Keratinocyte (primary cell): Measurements from ENCODE around the gene CCBE1. TPM values are rescaled to one million over a fixed set of nuclear protein-coding genes. Genes with fewer than 3 reads are reported as not detected.

Experiments
- DNase-seq: peaks from one replicate; pipeline ENCODE4 v3.0.0-alpha.2; 2011; ENCODE audit warnings: low read depth, missing footprints, low spot score
- FAIRE-seq: peaks from 2 replicates; lab custom pipeline; 2011; peaks lifted over from hg19 to GRCh38; lab: Jason Lieb, UNC
- H2AFZ ChIP-seq: 2 replicates; pipeline ENCODE4 v1.6.0; 2012; ENCODE audit warnings: low read length, control low read depth, inconsistent platforms; ENCODE audit not compliant: control insufficient read depth
- H3K27ac ChIP-seq: 2 replicates; pipeline ENCODE4 v1.5.1; 2011; ENCODE audit warnings: low read length; ENCODE audit not compliant: control insufficient read depth, insufficient read depth
- H3K27me3 ChIP-seq: 3 replicates; pipeline ENCODE4 v1.6.0; 2011; ENCODE audit warnings: low read length; ENCODE audit not compliant: control insufficient read depth, insufficient read depth; ENCODE audit errors: extremely low read depth
- H3K36me3 ChIP-seq, 2 experiments: 2 replicates in 1 of 2; 3 replicates in 1 of 2; pipeline ENCODE4 v1.5.1; 2011; ENCODE audit warnings: low read length in 2 of 2, mild to moderate bottlenecking in 1 of 2; ENCODE audit not compliant: control insufficient read depth in 2 of 2, insufficient read depth in 2 of 2; ENCODE audit errors: extremely low read depth in 1 of 2
- H3K4me1 ChIP-seq: 3 replicates; pipeline ENCODE4 v1.5.1; 2011; ENCODE audit warnings: low read length; ENCODE audit not compliant: control insufficient read depth, insufficient read depth; ENCODE audit errors: extremely low read depth
- H3K4me2 ChIP-seq: 3 replicates; pipeline ENCODE4 v1.6.0; 2011; ENCODE audit warnings: low read depth, low read length; ENCODE audit not compliant: control insufficient read depth, insufficient read depth; ENCODE audit errors: extremely low read depth
- H3K4me3 ChIP-seq, 3 experiments: fragments of 200-600 bp in 1 of 3; sonication (generic) in 1 of 3; 2 replicates in 2 of 3; 3 replicates in 1 of 3; pipeline ENCODE4 v1.5.1; 2011 to 2016; ENCODE audit warnings: low read length in 3 of 3, mild to moderate bottlenecking in 3 of 3, control low read depth in 2 of 3, inconsistent platforms in 1 of 3, low read depth in 1 of 3, mixed read lengths in 1 of 3, mixed run types in 1 of 3, moderate library complexity in 1 of 3; ENCODE audit not compliant: control insufficient read depth in 2 of 3, insufficient read depth in 2 of 3; ENCODE audit errors: extremely low read depth in 1 of 3
- H3K79me2 ChIP-seq: 2 replicates; pipeline ENCODE4 v1.6.0; 2012; ENCODE audit warnings: low read length; ENCODE audit not compliant: control insufficient read depth, insufficient read depth
- H3K9ac ChIP-seq: 3 replicates; pipeline ENCODE4 v1.6.0; 2011; ENCODE audit warnings: low read length; ENCODE audit not compliant: control insufficient read depth, insufficient read depth; ENCODE audit errors: extremely low read depth
- H3K9me1 ChIP-seq: 3 replicates; pipeline ENCODE4 v1.6.0; 2011; ENCODE audit warnings: low read length; ENCODE audit not compliant: control insufficient read depth, insufficient read depth; ENCODE audit errors: extremely low read depth
- H3K9me3 ChIP-seq: 2 replicates; pipeline ENCODE4 v1.5.1; 2012; ENCODE audit warnings: low read depth, low read length; ENCODE audit not compliant: control insufficient read depth
- H4K20me1 ChIP-seq: 3 replicates; pipeline ENCODE4 v1.6.0; 2011; ENCODE audit warnings: low read length; ENCODE audit not compliant: control insufficient read depth, insufficient read depth; ENCODE audit errors: extremely low read depth
- CTCF ChIP-seq, 3 experiments: IDR thresholded peaks in 1 of 3; conservative IDR thresholded peaks in 1 of 3; optimal IDR thresholded peaks in 1 of 3; 2 replicates in 2 of 3; 3 replicates in 1 of 3; pipeline versions ENCODE3 to v1.5.1; 2011; ENCODE audit warnings: low read length in 3 of 3, mild to moderate bottlenecking in 3 of 3, moderate library complexity in 2 of 3, control low read depth in 1 of 3, inconsistent platforms in 1 of 3; ENCODE audit not compliant: insufficient read depth in 2 of 3; ENCODE audit errors: extremely low read depth in 1 of 3
- EZH2 ChIP-seq: IDR thresholded peaks from one replicate; pipeline ENCODE4 v1.6.1; 2012; ENCODE audit warnings: inconsistent platforms, mild to moderate bottlenecking, low read length, moderate library complexity
- dilution Hi-C: fragments of 300-500 bp; cut with MboI; formaldehyde crosslinking; loops from one replicate; pipeline ENCODE4 v1.7.0; 2020; ENCODE audit warnings: low sequenced_read_pairs; ENCODE audit not compliant: extremely low pct_ligation_motif_present
- polyA plus RNA-seq, 5 experiments: library from polyadenylated mRNA; depleted of rRNA in 3 of 5; stranded (reverse) in 3 of 5; stranded (forward) in 1 of 5; unstranded in 1 of 5; fragments of >200 nt; gene quantifications; 1 replicate in 1 of 5; 2 replicates in 3 of 5; 3 replicates in 1 of 5; pipeline versions ENCODE4 v1.2.1 to v1.2.3, GENCODE V29; 2011 to 2012; ENCODE audit warnings: missing spikeins in 2 of 5, low read depth in 1 of 5, low replicate concordance in 1 of 5

Gene CCBE1
- polyA plus RNA-seq, 1 donor (not counting 4 experiments of a cell fraction or from before 2014, with no cell fraction given), result 20.1 TPM

GRCh38 chr18:59729781-59730180, 32.6 kb upstream of the CCBE1 start:
- no peak overlapping the region for H2AFZ ChIP-seq
- dilution Hi-C loops, result no loop called here
- FAIRE-seq, result no peak
- no peak overlapping the region for H3K9ac ChIP-seq
- H3K4me3 ChIP-seq, result no peak overlapping the region
- no peaks in the 10 kb centered on the region for H3K9me3 ChIP-seq
- no peak for DNase-seq
- no peaks in the 10 kb centered on the region for H3K36me3 ChIP-seq
- no peak overlapping the region for H3K27ac ChIP-seq
- H3K79me2 ChIP-seq, result no peaks in the 10 kb centered on the region
- TF ChIP-seq EZH2, result no peak
- no peak for TF ChIP-seq CTCF (optimal IDR thresholded peaks at IDR 0.05 in 1 of 3, IDR thresholded peaks at IDR 0.05 in 1 of 3, conservative IDR thresholded peaks at IDR 0.05 in 1 of 3; ENCODE audit: extremely low read depth in 1 of 3, insufficient read depth in 2 of 3, low read length in 3 of 3)
- no peak overlapping the region for H3K4me2 ChIP-seq
- no peaks in the 10 kb centered on the region for H4K20me1 ChIP-seq
- H3K9me1 ChIP-seq, result no peaks in the 10 kb centered on the region
- no peaks in the 10 kb centered on the region for H3K4me1 ChIP-seq
- no peaks in the 10 kb centered on the region for H3K27me3 ChIP-seq

DNA sequence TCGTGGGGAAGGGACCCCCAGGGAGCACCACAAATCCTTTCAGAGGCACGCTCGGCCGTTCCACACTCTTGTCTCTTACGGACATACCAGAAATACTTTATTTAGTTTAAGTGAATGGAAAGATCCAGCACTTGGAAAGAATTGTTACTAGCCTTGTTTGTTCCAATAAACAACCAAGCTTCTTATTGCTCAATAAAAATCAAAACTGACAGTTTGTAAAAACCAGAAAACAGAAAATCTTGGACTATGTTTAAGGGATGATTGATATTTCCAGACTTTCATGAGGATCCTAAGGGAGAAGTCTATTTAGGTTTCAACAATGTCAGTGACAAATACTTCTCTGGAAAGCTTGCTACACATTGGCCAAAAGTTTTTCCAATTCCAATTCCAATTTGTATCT, 31.6 kb upstream of the CCBE1 start:
- dilution Hi-C loops, result no loop called here

More for the DNA sequence above, 31.6 kb upstream of the CCBE1 start:
- H4K20me1 ChIP-seq, result no peaks in the 10 kb centered on the region
- H3K4me1 ChIP-seq, result peaks cover 4% of the 10 kb centered on the region
- H3K36me3 ChIP-seq, result no peaks in the 10 kb centered on the region
- no peak overlapping the region for H3K4me3 ChIP-seq
- H3K27me3 ChIP-seq, result no peaks in the 10 kb centered on the region
- H2AFZ ChIP-seq, result no peak overlapping the region
- DNase-seq, result no peak
- no peaks in the 10 kb centered on the region for H3K9me3 ChIP-seq
- H3K9me1 ChIP-seq, result no peaks in the 10 kb centered on the region
- TF ChIP-seq CTCF (optimal IDR thresholded peaks at IDR 0.05 in 1 of 3, IDR thresholded peaks at IDR 0.05 in 1 of 3, conservative IDR thresholded peaks at IDR 0.05 in 1 of 3; ENCODE audit: extremely low read depth in 1 of 3, insufficient read depth in 2 of 3, low read length in 3 of 3), result no peak
- TF ChIP-seq EZH2, result no peak
- no peak overlapping the region for H3K27ac ChIP-seq
- no peak overlapping the region for H3K9ac ChIP-seq
- no peaks in the 10 kb centered on the region for H3K79me2 ChIP-seq
- FAIRE-seq, result no peak
- no peak overlapping the region for H3K4me2 ChIP-seq
